Stimulated activated CD4-positive, alpha-beta T cell treated with anti-CD3 and anti-CD28 coated beads, Interleukin-12 subunit alpha, Interleukin-12 subunit beta, amount 100 ng/mL, for 4 hours (primary cell): ENCODE measurements around the gene ITLN2.
"Not testable (repeated sequence)": the region's sequence is repeated elsewhere in the genome, so short reads cannot be mapped to it uniquely, and the experiment has no call there.

Experiments used
- DNase-seq: peaks from one replicate; pipeline ENCODE4 v3.0.0-alpha.2; 2020

The ITLN2 gene

GRCh38 chr1:160904783-160905616 lies 49.6 kb downstream of the ITLN2 start:
- DNase-seq: no peak

GRCh38 chr1:160902251-160902650 lies 52.4 kb downstream of the ITLN2 start:
- not testable (repeated sequence) for DNase-seq

DNA sequence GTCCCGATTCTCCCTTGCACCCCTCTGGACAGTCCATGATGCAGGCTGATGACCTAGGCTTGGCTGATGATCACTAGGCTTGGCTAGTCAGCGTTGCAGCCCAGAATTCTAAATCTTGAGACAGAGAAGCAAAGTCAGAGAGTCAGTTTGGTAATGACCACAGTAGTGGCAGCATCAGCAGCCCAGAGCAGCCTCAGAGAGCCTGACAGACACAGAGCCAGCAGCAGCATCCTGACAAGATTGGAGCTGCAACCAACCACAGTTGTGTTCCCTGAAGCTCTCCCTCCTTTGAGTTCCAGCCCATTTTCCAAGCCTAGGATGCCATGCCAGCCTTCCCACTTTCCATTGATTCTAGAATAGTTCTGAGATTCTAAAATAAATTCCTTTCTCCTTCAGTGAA lies 52.8 kb downstream of the ITLN2 start:
- no peak for DNase-seq

DNA sequence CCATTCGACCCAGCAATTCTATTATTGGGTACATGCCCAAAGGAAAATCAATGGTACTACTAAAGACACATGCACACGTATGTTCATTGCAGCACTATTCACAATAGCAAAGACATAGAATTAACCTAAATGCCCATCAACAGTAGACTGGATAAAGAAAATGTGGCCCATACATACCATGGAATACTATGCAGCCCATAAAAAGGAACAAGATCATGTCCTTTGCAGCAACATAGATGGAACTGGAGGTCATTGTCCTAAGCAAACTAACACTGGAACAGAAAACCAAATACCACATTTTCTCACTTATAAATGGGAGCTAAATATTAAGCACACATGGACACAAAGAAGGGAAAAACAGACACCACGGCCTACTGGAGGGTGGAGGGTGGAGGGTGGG lies 53.9 kb downstream of the ITLN2 start:
- DNase-seq: not testable (repeated sequence)
